KBM-7 (cell line): Measurements from ENCODE around the gene ARSB.
A peak's percentile ranks its signal among the peaks of the same experiment; 100 is the strongest.

Experiments
- DNase-seq: peaks from one replicate; pipeline ENCODE4 v3.0.0-alpha.2; 2015
- in situ Hi-C: fragments of 300-500 bp; cut with MboI; formaldehyde crosslinking; loops from 2 replicates; pipeline ENCODE4 v1.14.3; 2020; ENCODE audit warnings: low sequenced_read_pairs, low pct_unique_long_range_greater_than_20kb, mixed read lengths

Gene ARSB

GRCh38 chr5:78964889-78965288 is 20.2 kb downstream of the ARSB start:
- in situ Hi-C loops, result no loop called here
- peak; percentile 66 for DNase-seq

- no peak for DNase-seq
- in situ Hi-C loops, result no loop called here
Observed at GRCh38 chr5:78961743-78962142, 23.4 kb downstream of the ARSB start.

- no peak for DNase-seq
- in situ Hi-C loops, result no loop called here
Observed at GRCh38 chr5:78959767-78960166, 25.3 kb downstream of the ARSB start.

- in situ Hi-C loops, result no loop called here
- DNase-seq, result peak; percentile 64
Observed at GRCh38 chr5:78958672-78959445, 26.3 kb downstream of the ARSB start.

GRCh38 chr5:78956901-78957300 is 28.2 kb downstream of the ARSB start:
- DNase-seq, result no peak
- in situ Hi-C loops, result no loop called here

GRCh38 chr5:78953092-78953800 is 31.9 kb downstream of the ARSB start:
- no peak for DNase-seq

GRCh38 chr5:78930721-78931120 is 54.4 kb downstream of the ARSB start:
- in situ Hi-C loops, result no loop called here
- no peak for DNase-seq

More at GRCh38 chr5:78953092-78953800, 31.9 kb downstream of the ARSB start:
- in situ Hi-C loops, result no loop called here

GRCh38 chr5:78929833-78930232 is 55.3 kb downstream of the ARSB start:
- no peak for DNase-seq
- in situ Hi-C loops, result no loop called here

GRCh38 chr5:78927657-78928282 is 57.3 kb downstream of the ARSB start:
- in situ Hi-C loops, result no loop called here
- no peak for DNase-seq

- no peak for DNase-seq
- in situ Hi-C loops, result no loop called here
Observed at GRCh38 chr5:78926252-78926651, 58.9 kb downstream of the ARSB start.

GRCh38 chr5:78925129-78925876 is 59.8 kb downstream of the ARSB start:
- in situ Hi-C loops, result no loop called here
- no peak for DNase-seq

GRCh38 chr5:78923622-78923970 is 61.5 kb downstream of the ARSB start:
- no peak for DNase-seq
- in situ Hi-C loops, result no loop called here

- in situ Hi-C loops, result no loop called here
- no peak for DNase-seq
Observed at GRCh38 chr5:78922879-78923621, 62.1 kb downstream of the ARSB start.

GRCh38 chr5:78920604-78921003 is 64.5 kb downstream of the ARSB start:
- DNase-seq, result peak; percentile 46
- in situ Hi-C loops, result no loop called here

- DNase-seq, result no peak
- in situ Hi-C loops, result no loop called here
Observed at GRCh38 chr5:78919796-78920195, 65.3 kb downstream of the ARSB start.

GRCh38 chr5:78916044-78916443 is 69.1 kb downstream of the ARSB start:
- in situ Hi-C loops, result no loop called here

GRCh38 chr5:78915170-78915569 is 69.9 kb downstream of the ARSB start:
- in situ Hi-C loops, result no loop called here
- DNase-seq, result no peak

More at GRCh38 chr5:78916044-78916443, 69.1 kb downstream of the ARSB start:
- no peak for DNase-seq

GRCh38 chr5:78912811-78913210 is 72.3 kb downstream of the ARSB start:
- DNase-seq, result no peak
- in situ Hi-C loops, result no loop called here
